Panc1 (cell line): ENCODE data around the gene DYNLT1.
"Not testable (repeated sequence)": the region's sequence is repeated elsewhere in the genome, so short reads cannot be mapped to it uniquely, and the experiment has no call there.

Experiments used
- POLR2AphosphoS5 ChIP-seq: IDR thresholded peaks from 2 replicates; pipeline ENCODE4 v1.6.1; 2012; ENCODE audit warnings: mild to moderate bottlenecking, low read depth, low read length, moderate library complexity
- TCF7L2 ChIP-seq: IDR thresholded peaks from 2 replicates; pipeline ENCODE4 v1.6.1; 2011; ENCODE audit warnings: mild to moderate bottlenecking, low read depth, low read length, inconsistent platforms
- TF ChIP-seq, protein P1 (sequence below): fragments of 450-650 bp; IDR thresholded peaks from 2 replicates; pipeline ENCODE4 v1.5.1; 2017; ENCODE audit warnings: mild to moderate bottlenecking
- TF ChIP-seq, protein P2 (sequence below), 2 experiments: IDR thresholded peaks; 2 replicates each; pipeline ENCODE4 v1.6.1; 2011 to 2012; ENCODE audit warnings: low read depth in 2 of 2, control low read depth in 1 of 2, low read length in 1 of 2, mild to moderate bottlenecking in 1 of 2, moderate library complexity in 1 of 2; ENCODE audit not compliant: insufficient read depth in 1 of 2

DNA sequence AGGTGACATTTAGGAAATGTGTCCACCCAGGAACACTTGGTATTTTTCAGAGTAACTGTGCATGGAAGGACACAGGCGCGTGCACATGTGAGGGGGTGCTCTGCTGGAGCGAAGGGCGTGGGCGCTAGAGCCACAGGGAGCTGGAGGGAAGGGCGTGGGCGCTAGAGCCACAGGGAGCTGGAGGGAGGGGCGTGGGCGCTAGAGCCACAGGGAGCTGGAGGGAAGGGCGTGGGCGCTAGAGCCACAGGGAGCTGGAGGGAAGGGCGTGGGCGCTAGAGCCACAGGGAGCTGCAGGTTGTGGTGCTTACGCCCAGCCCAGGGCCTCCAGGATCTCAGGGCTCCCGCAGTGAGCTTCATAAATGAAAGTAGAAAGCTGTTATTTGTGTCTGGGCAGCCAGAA lies 38.5 kb downstream of the DYNLT1 start:
- TF ChIP-seq, protein P1, sequence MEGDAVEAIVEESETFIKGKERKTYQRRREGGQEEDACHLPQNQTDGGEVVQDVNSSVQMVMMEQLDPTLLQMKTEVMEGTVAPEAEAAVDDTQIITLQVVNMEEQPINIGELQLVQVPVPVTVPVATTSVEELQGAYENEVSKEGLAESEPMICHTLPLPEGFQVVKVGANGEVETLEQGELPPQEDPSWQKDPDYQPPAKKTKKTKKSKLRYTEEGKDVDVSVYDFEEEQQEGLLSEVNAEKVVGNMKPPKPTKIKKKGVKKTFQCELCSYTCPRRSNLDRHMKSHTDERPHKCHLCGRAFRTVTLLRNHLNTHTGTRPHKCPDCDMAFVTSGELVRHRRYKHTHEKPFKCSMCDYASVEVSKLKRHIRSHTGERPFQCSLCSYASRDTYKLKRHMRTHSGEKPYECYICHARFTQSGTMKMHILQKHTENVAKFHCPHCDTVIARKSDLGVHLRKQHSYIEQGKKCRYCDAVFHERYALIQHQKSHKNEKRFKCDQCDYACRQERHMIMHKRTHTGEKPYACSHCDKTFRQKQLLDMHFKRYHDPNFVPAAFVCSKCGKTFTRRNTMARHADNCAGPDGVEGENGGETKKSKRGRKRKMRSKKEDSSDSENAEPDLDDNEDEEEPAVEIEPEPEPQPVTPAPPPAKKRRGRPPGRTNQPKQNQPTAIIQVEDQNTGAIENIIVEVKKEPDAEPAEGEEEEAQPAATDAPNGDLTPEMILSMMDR: not testable (repeated sequence)
- TF ChIP-seq POLR2AphosphoS5, TCF7L2: not testable (repeated sequence)
- TF ChIP-seq, protein P2, sequence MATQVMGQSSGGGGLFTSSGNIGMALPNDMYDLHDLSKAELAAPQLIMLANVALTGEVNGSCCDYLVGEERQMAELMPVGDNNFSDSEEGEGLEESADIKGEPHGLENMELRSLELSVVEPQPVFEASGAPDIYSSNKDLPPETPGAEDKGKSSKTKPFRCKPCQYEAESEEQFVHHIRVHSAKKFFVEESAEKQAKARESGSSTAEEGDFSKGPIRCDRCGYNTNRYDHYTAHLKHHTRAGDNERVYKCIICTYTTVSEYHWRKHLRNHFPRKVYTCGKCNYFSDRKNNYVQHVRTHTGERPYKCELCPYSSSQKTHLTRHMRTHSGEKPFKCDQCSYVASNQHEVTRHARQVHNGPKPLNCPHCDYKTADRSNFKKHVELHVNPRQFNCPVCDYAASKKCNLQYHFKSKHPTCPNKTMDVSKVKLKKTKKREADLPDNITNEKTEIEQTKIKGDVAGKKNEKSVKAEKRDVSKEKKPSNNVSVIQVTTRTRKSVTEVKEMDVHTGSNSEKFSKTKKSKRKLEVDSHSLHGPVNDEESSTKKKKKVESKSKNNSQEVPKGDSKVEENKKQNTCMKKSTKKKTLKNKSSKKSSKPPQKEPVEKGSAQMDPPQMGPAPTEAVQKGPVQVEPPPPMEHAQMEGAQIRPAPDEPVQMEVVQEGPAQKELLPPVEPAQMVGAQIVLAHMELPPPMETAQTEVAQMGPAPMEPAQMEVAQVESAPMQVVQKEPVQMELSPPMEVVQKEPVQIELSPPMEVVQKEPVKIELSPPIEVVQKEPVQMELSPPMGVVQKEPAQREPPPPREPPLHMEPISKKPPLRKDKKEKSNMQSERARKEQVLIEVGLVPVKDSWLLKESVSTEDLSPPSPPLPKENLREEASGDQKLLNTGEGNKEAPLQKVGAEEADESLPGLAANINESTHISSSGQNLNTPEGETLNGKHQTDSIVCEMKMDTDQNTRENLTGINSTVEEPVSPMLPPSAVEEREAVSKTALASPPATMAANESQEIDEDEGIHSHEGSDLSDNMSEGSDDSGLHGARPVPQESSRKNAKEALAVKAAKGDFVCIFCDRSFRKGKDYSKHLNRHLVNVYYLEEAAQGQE (IDR thresholded peaks at IDR 0.05; ENCODE audit: insufficient read depth in 1 of 2, low read depth in 2 of 2, low read length in 1 of 2): not testable (repeated sequence)
